HepG2 (cell line): ENCODE results near the gene DSG2. TPM values are rescaled to one million over a fixed set of nuclear protein-coding genes. Genes with fewer than 3 reads are reported as not detected.
A peak's percentile ranks its signal among the peaks of the same experiment; 100 is the strongest.

Experiments used
- CEBPB ChIP-seq: IDR thresholded peaks from 2 replicates; pipeline ENCODE4 v1.6.1; 2011; ENCODE audit warnings: low read depth, low read length, improper control_type of control experiment, borderline replicate concordance
- CERS6 ChIP-seq: sonication (generic); formaldehyde crosslinking; IDR thresholded peaks from 2 replicates; pipeline ENCODE4 v1.5.0; 2020; ENCODE audit warnings: missing genetic modification reagents
- FOXM1 ChIP-seq: sonication (generic); formaldehyde crosslinking; IDR thresholded peaks from 2 replicates; pipeline ENCODE4 v1.5.0; 2020; ENCODE audit warnings: missing genetic modification reagents
- GFI1 ChIP-seq: sonication (generic); formaldehyde crosslinking; IDR thresholded peaks from 2 replicates; pipeline ENCODE4 v1.5.0; 2020; ENCODE audit warnings: missing genetic modification reagents, mild to moderate bottlenecking, borderline replicate concordance
- HOMEZ ChIP-seq: IDR thresholded peaks from 2 replicates; pipeline ENCODE4 v1.6.1; 2016; ENCODE audit warnings: low read depth
- HOXA5 ChIP-seq: sonication (generic); formaldehyde crosslinking; IDR thresholded peaks from 2 replicates; pipeline ENCODE4 v1.4.0; 2020; ENCODE audit warnings: missing genetic modification reagents
- KLF13 ChIP-seq: sonication (generic); formaldehyde crosslinking; IDR thresholded peaks from 2 replicates; pipeline ENCODE4 v1.4.0; 2020; ENCODE audit warnings: mild to moderate bottlenecking, missing genetic modification reagents
- MED1 ChIP-seq: sonication (generic); formaldehyde crosslinking; IDR thresholded peaks from 2 replicates; pipeline ENCODE4 v1.4.0; 2020; ENCODE audit warnings: missing genetic modification reagents
- SALL2 ChIP-seq: sonication (generic); formaldehyde crosslinking; IDR thresholded peaks from 2 replicates; pipeline ENCODE4 v1.8.1; 2023; ENCODE audit warnings: mild to moderate bottlenecking, missing genetic modification reagents, inconsistent platforms
- SMYD3 ChIP-seq: sonication (generic); formaldehyde crosslinking; IDR thresholded peaks from 2 replicates; pipeline ENCODE4 v1.8.1; 2023; ENCODE audit warnings: mild to moderate bottlenecking, missing genetic modification reagents
- SRSF1 ChIP-seq: fragments of 200-400 bp; formaldehyde crosslinking; optimal IDR thresholded peaks from 2 replicates; pipeline ENCODE3; 2017; ENCODE audit warnings: mild to moderate bottlenecking, low read depth, low read length, moderate library complexity
- TARDBP ChIP-seq: sonication (generic); formaldehyde crosslinking; IDR thresholded peaks from 2 replicates; pipeline ENCODE4 v1.8.0; 2022; ENCODE audit warnings: mild to moderate bottlenecking, missing genetic modification reagents
- XBP1 ChIP-seq: sonication (generic); formaldehyde crosslinking; IDR thresholded peaks from 2 replicates; pipeline ENCODE4 v1.5.0; 2020; ENCODE audit warnings: missing genetic modification reagents
- ZBTB38 ChIP-seq: sonication (generic); formaldehyde crosslinking; IDR thresholded peaks from 2 replicates; pipeline ENCODE4 v1.5.1; 2020; ENCODE audit warnings: mild to moderate bottlenecking, missing genetic modification reagents
- ZNF33B ChIP-seq: sonication (generic); formaldehyde crosslinking; IDR thresholded peaks from 2 replicates; pipeline ENCODE4 v1.5.1; 2020; ENCODE audit warnings: mild to moderate bottlenecking, missing genetic modification reagents
- ZNF350 ChIP-seq: sonication (generic); formaldehyde crosslinking; IDR thresholded peaks from 2 replicates; pipeline ENCODE4 v1.4.0; 2020; ENCODE audit warnings: mild to moderate bottlenecking, low read depth, missing genetic modification reagents, borderline replicate concordance
- ZNF44 ChIP-seq: sonication (generic); formaldehyde crosslinking; IDR thresholded peaks from 2 replicates; pipeline ENCODE4 v1.5.1; 2020; ENCODE audit warnings: mild to moderate bottlenecking, missing genetic modification reagents
- polyA plus RNA-seq, 8 experiments: library from polyadenylated mRNA; depleted of rRNA in 3 of 8; stranded (reverse) in 7 of 8; unstranded in 1 of 8; fragments of >200 nt; fragmentation: Illumina TruSeq in 4 of 8; extraction: Trizol in 4 of 8; gene quantifications; 2 replicates each; pipeline versions ENCODE4 v1.2.1 to v1.2.3, GENCODE V29; 2011 to 2016; ENCODE audit warnings: low read depth in 4 of 8, missing spikeins in 1 of 8, mixed read lengths in 1 of 8; ENCODE audit not compliant: insufficient read depth in 1 of 8
- total RNA-seq, 5 experiments: library from RNA; depleted of rRNA; stranded (reverse); fragments of >200 nt; fragmentation: Illumina TruSeq; extraction: Trizol; gene quantifications; 2 replicates each; pipeline ENCODE4 v1.2.3, GENCODE V29; 2016; ENCODE audit warnings: low read depth in 1 of 5
- TF ChIP-seq, protein P1 (sequence below): sonication (generic); formaldehyde crosslinking; conservative IDR thresholded peaks from 2 replicates; pipeline ENCODE4 v1.4.0; 2020; ENCODE audit warnings: mild to moderate bottlenecking, missing genetic modification reagents, moderate library complexity
- TF ChIP-seq, protein P2 (sequence below): IDR thresholded peaks from 2 replicates; pipeline ENCODE4 v1.6.1; 2016; ENCODE audit warnings: missing genetic modification reagents, missing compliant biosample characterization
- TF ChIP-seq, protein P3 (sequence below): sonication (generic); formaldehyde crosslinking; IDR thresholded peaks from 2 replicates; pipeline ENCODE4 v1.8.0; 2022; ENCODE audit warnings: missing genetic modification reagents, mild to moderate bottlenecking, borderline replicate concordance
- TF ChIP-seq, protein P4 (sequence below): sonication (generic); formaldehyde crosslinking; IDR thresholded peaks from 2 replicates; pipeline ENCODE4 v1.8.0; 2022; ENCODE audit warnings: mild to moderate bottlenecking, missing genetic modification reagents, borderline replicate concordance

DSG2 gene
- total and polyA plus RNA-seq, 2 of the 13 experiments (the other 11 are each of a cell fraction or from before 2014, with no cell fraction given), result 23.3 to 66.7 TPM

GRCh38 chr18:31512203-31512764, 14.3 kb downstream of the DSG2 start (continued):
- TF ChIP-seq, protein P1, sequence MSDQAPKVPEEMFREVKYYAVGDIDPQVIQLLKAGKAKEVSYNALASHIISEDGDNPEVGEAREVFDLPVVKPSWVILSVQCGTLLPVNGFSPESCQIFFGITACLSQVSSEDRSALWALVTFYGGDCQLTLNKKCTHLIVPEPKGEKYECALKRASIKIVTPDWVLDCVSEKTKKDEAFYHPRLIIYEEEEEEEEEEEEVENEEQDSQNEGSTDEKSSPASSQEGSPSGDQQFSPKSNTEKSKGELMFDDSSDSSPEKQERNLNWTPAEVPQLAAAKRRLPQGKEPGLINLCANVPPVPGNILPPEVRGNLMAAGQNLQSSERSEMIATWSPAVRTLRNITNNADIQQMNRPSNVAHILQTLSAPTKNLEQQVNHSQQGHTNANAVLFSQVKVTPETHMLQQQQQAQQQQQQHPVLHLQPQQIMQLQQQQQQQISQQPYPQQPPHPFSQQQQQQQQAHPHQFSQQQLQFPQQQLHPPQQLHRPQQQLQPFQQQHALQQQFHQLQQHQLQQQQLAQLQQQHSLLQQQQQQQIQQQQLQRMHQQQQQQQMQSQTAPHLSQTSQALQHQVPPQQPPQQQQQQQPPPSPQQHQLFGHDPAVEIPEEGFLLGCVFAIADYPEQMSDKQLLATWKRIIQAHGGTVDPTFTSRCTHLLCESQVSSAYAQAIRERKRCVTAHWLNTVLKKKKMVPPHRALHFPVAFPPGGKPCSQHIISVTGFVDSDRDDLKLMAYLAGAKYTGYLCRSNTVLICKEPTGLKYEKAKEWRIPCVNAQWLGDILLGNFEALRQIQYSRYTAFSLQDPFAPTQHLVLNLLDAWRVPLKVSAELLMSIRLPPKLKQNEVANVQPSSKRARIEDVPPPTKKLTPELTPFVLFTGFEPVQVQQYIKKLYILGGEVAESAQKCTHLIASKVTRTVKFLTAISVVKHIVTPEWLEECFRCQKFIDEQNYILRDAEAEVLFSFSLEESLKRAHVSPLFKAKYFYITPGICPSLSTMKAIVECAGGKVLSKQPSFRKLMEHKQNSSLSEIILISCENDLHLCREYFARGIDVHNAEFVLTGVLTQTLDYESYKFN (CRISPR knock-in tag), result peak; percentile 86
- no peak for TF ChIP-seq XBP1 (CRISPR knock-in tag)
- no peak for TF ChIP-seq ZBTB38
- TF ChIP-seq TARDBP, result peak; percentile 94
- TF ChIP-seq, protein P2, sequence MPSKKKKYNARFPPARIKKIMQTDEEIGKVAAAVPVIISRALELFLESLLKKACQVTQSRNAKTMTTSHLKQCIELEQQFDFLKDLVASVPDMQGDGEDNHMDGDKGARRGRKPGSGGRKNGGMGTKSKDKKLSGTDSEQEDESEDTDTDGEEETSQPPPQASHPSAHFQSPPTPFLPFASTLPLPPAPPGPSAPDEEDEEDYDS (CRISPR knock-in tag), result peak; percentile 29; the same call in 1 of the 2 replicates
- TF ChIP-seq ZNF350 (CRISPR knock-in tag), result peak; percentile 41
- peak; percentile 78; the same call in 1 of the 2 replicates for TF ChIP-seq HOXA5 (CRISPR knock-in tag)
- TF ChIP-seq, protein P3, sequence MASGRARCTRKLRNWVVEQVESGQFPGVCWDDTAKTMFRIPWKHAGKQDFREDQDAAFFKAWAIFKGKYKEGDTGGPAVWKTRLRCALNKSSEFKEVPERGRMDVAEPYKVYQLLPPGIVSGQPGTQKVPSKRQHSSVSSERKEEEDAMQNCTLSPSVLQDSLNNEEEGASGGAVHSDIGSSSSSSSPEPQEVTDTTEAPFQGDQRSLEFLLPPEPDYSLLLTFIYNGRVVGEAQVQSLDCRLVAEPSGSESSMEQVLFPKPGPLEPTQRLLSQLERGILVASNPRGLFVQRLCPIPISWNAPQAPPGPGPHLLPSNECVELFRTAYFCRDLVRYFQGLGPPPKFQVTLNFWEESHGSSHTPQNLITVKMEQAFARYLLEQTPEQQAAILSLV (CRISPR knock-in tag), result no peak
- TF ChIP-seq SALL2 (CRISPR knock-in tag), result 0 out of 2 replicates have a peak, but pooled peaks have one; percentile 52
- peak; percentile 95 for TF ChIP-seq GFI1 (CRISPR knock-in tag)
- TF ChIP-seq, protein P4, sequence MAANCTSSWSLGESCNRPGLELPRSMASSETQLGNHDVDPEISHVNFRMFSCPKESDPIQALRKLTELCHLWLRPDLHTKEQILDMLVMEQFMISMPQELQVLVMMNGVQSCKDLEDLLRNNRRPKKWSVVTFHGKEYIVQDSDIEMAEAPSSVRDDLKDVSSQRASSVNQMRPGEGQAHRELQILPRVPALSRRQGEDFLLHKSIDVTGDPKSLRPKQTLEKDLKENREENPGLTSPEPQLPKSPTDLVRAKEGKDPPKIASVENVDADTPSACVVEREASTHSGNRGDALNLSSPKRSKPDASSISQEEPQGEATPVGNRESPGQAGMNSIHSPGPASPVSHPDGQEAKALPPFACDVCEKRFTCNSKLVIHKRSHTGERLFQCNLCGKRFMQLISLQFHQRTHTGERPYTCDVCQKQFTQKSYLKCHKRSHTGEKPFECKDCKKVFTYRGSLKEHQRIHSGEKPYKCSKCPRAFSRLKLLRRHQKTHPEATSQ (CRISPR knock-in tag), result peak; percentile 82; the same call in 1 of the 2 replicates
- no peak for TF ChIP-seq CERS6 (CRISPR knock-in tag)
- TF ChIP-seq CEBPB, result peak; percentile 96
- TF ChIP-seq HOMEZ, result peak; percentile 81
- TF ChIP-seq ZNF44, result peak; percentile 68; the same call in 1 of the 2 replicates
- no peak for TF ChIP-seq SRSF1
- TF ChIP-seq ZNF33B, result peak; percentile 84; the same call in 1 of the 2 replicates
- TF ChIP-seq FOXM1 (CRISPR knock-in tag), result no peak
- TF ChIP-seq KLF13 (CRISPR knock-in tag), result no peak
- TF ChIP-seq MED1, result peak; percentile 76
- peak; percentile 95 for TF ChIP-seq SMYD3 (CRISPR knock-in tag)
